ENCODE measurements around the gene ACP4. TPM values are rescaled to one million over a fixed set of nuclear protein-coding genes. Genes with fewer than 3 reads are reported as not detected.
A peak's percentile ranks its signal among the peaks of the same experiment; 100 is the strongest.

ACP4 gene
- total RNA-seq, 6 experiments from 2014 or later, result 0.37 TPM; not detected in 5

DNA sequence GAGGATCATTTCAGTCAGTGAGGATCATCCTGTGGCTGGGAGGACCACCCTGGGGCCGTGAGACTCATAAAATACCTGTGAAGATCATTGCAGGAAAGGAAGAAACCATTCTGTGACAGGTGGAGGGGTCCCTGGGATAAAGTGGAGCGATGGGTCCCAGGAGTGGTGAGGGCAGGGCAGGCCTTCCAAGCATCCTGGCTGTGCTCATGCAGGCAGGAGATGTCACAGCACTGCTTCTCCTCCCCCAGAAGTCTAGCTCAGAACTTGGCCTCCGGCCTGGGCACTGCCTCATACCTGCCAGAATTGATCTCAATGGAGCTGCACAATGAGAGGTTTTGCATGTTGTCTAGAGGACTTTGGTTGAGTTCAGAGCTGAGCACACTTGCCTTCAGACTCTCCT, 22.3 kb downstream of the ACP4 start:
- WGBS (ENCODE audit: insufficient coverage, low coverage, low lambda C conversion rate, missing lambda C conversion rate), result 0% methylated on average over 1 of the region's 3 CpGs
- TF ChIP-seq, protein P1, sequence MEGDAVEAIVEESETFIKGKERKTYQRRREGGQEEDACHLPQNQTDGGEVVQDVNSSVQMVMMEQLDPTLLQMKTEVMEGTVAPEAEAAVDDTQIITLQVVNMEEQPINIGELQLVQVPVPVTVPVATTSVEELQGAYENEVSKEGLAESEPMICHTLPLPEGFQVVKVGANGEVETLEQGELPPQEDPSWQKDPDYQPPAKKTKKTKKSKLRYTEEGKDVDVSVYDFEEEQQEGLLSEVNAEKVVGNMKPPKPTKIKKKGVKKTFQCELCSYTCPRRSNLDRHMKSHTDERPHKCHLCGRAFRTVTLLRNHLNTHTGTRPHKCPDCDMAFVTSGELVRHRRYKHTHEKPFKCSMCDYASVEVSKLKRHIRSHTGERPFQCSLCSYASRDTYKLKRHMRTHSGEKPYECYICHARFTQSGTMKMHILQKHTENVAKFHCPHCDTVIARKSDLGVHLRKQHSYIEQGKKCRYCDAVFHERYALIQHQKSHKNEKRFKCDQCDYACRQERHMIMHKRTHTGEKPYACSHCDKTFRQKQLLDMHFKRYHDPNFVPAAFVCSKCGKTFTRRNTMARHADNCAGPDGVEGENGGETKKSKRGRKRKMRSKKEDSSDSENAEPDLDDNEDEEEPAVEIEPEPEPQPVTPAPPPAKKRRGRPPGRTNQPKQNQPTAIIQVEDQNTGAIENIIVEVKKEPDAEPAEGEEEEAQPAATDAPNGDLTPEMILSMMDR (IDR thresholded peaks at IDR 0.05), result no peak
- TF ChIP-seq POLR2A (IDR thresholded peaks at IDR 0.05), result no peak
- DNase-seq, result no peak
- Histone ChIP-seq H3K27ac (no peak overlapping the region), H3K4me1 (no peaks in the 10 kb centered on the region), H3K4me3 (no peak overlapping the region), H3K27me3 (no peaks in the 10 kb centered on the region), H3K36me3 (no peaks in the 10 kb centered on the region), H3K9me3 (no peaks in the 10 kb centered on the region)
- intact Hi-C loops (cut with DNase I), result no loop called here
- no peak for ATAC-seq

DNA sequence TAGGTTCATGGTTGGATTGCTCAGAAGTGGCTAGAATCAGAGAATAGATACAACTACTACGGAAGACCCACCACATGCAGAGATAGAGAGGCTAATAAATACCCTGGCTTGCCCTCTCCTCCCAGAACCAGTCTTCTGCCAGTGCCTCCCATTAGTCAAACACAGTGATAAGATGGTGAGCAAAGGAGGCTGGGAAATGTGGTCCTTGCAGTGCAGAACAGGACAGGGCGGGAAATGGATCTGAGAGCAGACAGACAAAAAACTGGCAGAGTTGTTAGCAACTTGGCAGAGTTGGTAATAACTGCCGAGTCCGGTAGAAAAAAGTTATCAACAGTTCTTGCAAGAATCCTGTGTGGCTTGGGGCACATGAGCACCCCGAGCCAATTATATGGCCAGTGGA, 24.7 kb downstream of the ACP4 start:
- intact Hi-C loops (cut with DNase I), result no loop called here
- ATAC-seq, result no peak
- no peak for DNase-seq
- peaks cover 0 to 2% of the 10 kb centered on the region in 2 donors for H3K27me3 ChIP-seq
- H3K4me3 ChIP-seq, result no peak overlapping the region
- no peaks in the 10 kb centered on the region for H3K9me3 ChIP-seq
- 51% methylated on average over 3 of the region's 5 CpGs for WGBS (ENCODE audit: insufficient coverage, low coverage, low lambda C conversion rate, missing lambda C conversion rate)
- peaks cover 0 to 4% (median 0%) of the 10 kb centered on the region in 4 donors for H3K4me1 ChIP-seq
- no peak for TF ChIP-seq POLR2A (IDR thresholded peaks at IDR 0.05)
- TF ChIP-seq, protein P1 (IDR thresholded peaks at IDR 0.05), result no peak
- H3K27ac ChIP-seq, result no peak overlapping the region
- no peaks in the 10 kb centered on the region for H3K36me3 ChIP-seq

DNA sequence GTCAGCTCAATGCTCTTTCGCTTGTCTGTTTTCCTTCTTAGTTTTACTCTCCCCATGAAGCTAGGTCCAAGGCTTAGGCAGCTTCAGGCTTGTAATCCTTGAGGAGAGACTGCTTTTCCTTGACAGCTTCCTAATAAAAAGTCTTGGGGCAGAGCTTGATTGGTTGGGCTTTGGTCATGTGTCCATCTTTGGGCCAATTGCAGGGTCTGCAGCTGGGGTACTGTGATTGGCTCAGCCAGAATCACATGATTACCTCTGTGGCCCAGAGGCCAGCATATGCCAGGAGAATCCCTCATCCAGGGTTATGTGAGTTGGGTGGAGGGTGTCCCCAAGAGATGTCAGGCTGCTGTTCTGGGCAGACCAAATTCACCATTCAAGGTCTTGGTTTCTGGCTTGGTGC, 25.2 kb downstream of the ACP4 start:
- DNase-seq, result no peak
- Histone ChIP-seq H3K36me3 (no peaks in the 10 kb centered on the region), H3K9me3 (no peaks in the 10 kb centered on the region), H3K27ac (no peak overlapping the region), H3K4me3 (no peak overlapping the region), H3K27me3 (peaks cover 0 to 2% of the 10 kb centered on the region in 2 donors), H3K4me1 (peaks cover 0 to 4% (median 0%) of the 10 kb centered on the region in 4 donors)
- ATAC-seq, result no peak
- intact Hi-C loops (cut with DNase I), result no loop called here
- TF ChIP-seq, protein P1 (IDR thresholded peaks at IDR 0.05), result no peak
- no peak for TF ChIP-seq POLR2A (IDR thresholded peaks at IDR 0.05)
- WGBS (ENCODE audit: insufficient coverage, low coverage, low lambda C conversion rate, missing lambda C conversion rate), result 86% methylated on average over 1 of the region's 1 CpG

DNA sequence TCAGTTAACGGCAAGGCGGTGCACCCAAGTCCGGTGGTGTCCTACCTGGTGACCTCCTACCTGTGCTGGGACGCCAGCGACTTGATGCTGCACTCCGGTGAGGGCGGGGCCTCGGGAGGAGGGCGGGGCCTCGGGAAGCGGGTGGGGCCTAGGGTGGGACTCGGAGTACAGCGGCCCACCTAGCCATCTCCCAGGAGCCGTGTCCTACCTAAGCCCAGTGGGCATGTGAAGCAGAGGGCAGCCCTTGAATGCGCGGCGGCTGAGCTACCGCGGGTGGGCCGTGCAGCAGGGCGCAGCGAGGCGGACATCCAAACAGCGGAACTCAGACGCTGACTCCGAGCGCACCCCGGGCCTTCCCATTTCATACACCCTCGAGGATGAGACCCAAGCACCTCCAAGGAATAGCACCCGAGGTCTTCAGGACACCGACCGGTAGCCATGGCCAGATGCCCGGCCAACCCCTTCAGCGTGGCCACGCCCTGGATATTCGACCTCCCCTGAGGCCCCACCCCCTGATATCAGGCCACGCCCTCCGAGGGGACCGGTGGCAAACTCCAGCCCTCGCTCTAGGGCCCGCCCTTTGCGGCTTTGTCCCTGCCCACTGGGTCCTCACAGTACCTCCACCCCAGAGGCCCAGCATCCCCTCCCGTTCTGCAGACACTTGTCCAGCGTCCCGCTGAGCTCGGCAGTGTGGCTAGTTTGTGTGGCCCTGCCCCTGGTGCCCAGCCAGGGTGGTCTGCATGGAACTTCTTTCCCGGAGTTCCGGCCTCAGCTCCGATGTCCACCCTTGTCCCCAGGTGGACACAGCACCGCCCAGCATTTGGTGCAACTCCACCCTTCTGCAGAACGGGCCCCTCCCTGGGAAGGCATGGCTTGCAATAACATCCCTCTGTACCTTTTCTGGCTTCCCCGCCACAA, 28.0 kb downstream of the ACP4 start:
- DNase-seq (no peak), ATAC-seq (peak in 3 of 4 donors; percentile 17 to 35 (median 25))
- Histone ChIP-seq H3K4me1 (peaks cover 0 to 4% (median 0%) of the 10 kb centered on the region in 4 donors), H3K27ac (no peak overlapping the region), H3K27me3 (peaks cover 0 to 2% of the 10 kb centered on the region in 2 donors), H3K4me3 (no peak overlapping the region), H3K9me3 (no peaks in the 10 kb centered on the region), H3K36me3 (no peaks in the 10 kb centered on the region)
- intact Hi-C loops (cut with DNase I), result no loop called here
- no peak for TF ChIP-seq POLR2A (IDR thresholded peaks at IDR 0.05)
- TF ChIP-seq, protein P1 (IDR thresholded peaks at IDR 0.05), result no peak
- WGBS (ENCODE audit: insufficient coverage, low coverage, low lambda C conversion rate, missing lambda C conversion rate), result 6% methylated on average over 14 of the region's 52 CpGs
